GM23338 (cell line): ENCODE data around the gene CAPZB. TPM values are rescaled to one million over a fixed set of nuclear protein-coding genes. Genes with fewer than 3 reads are reported as not detected.

ENCODE experiments used
- ATAC-seq: fragments of 200-7000 bp; cut with Tn5 transposase; 3 replicates; pipeline ENCODE4 v1.9.1; 2020
- DNase-seq: peaks from one replicate; pipeline ENCODE4 v3.0.0-alpha.2; 2015; ENCODE audit warnings: low spot score
- H2AFZ ChIP-seq: fragments of 200-600 bp; sonication (generic); 2 replicates; pipeline ENCODE4 v1.8.0; 2016; ENCODE audit warnings: antibody characterized with exemption, mild to moderate bottlenecking, moderate library complexity
- H3F3A ChIP-seq: fragments of 200-600 bp; sonication (generic); replicated peaks from 2 replicates; pipeline ENCODE4 v1.8.0; 2017; ENCODE audit warnings: antibody characterized with exemption, mixed run types, low read depth
- H3K27ac ChIP-seq: fragments of 200-600 bp; sonication (generic); 2 replicates; pipeline ENCODE4 v1.6.1; 2016; ENCODE audit warnings: low read depth
- H3K27me3 ChIP-seq: fragments of 200-600 bp; sonication (generic); 2 replicates; pipeline ENCODE4 v1.8.0; 2016; ENCODE audit warnings: mild to moderate bottlenecking, mixed run types, moderate library complexity; ENCODE audit not compliant: insufficient read depth
- H3K36me3 ChIP-seq: fragments of 200-600 bp; sonication (generic); 2 replicates; pipeline ENCODE4 v1.8.0; 2016; ENCODE audit warnings: mild to moderate bottlenecking; ENCODE audit not compliant: insufficient read depth
- H3K4me1 ChIP-seq: fragments of 200-600 bp; sonication (generic); 2 replicates; pipeline ENCODE4 v1.8.0; 2016; ENCODE audit warnings: mild to moderate bottlenecking, moderate library complexity; ENCODE audit not compliant: insufficient read depth
- H3K4me2 ChIP-seq: fragments of 200-600 bp; sonication (generic); 2 replicates; pipeline ENCODE4 v1.7.1; 2017; ENCODE audit warnings: mixed run types
- H3K4me3 ChIP-seq: fragments of 200-600 bp; sonication (generic); 2 replicates; pipeline ENCODE4 v1.6.1; 2016; ENCODE audit warnings: mixed run types
- H3K79me2 ChIP-seq: fragments of 200-600 bp; sonication (generic); replicated peaks from 2 replicates; pipeline ENCODE4 v1.8.0; 2017; ENCODE audit warnings: mild to moderate bottlenecking; ENCODE audit not compliant: insufficient read depth
- H3K9me2 ChIP-seq: fragments of 200-600 bp; sonication (generic); 2 replicates; pipeline ENCODE4 v1.8.0; 2017; ENCODE audit not compliant: insufficient read depth
- H4K20me1 ChIP-seq: fragments of 200-600 bp; sonication (generic); replicated peaks from 2 replicates; pipeline ENCODE4 v1.8.0; 2017; ENCODE audit warnings: mild to moderate bottlenecking; ENCODE audit not compliant: insufficient read depth
- H3K27ac Mint-ChIP-seq: 2 replicates; pipeline ENCODE4 v1.8.0; 2020; ENCODE audit warnings: inconsistent platforms, mild to moderate bottlenecking, moderate library complexity, mixed read lengths
- H3K27me3 Mint-ChIP-seq: 3 replicates; pipeline ENCODE4 v1.8.0; 2022; ENCODE audit warnings: low read depth, mild to moderate bottlenecking, moderate library complexity, mixed read lengths, inconsistent platforms; ENCODE audit not compliant: insufficient read depth, poor library complexity
- H3K36me3 Mint-ChIP-seq: 3 replicates; pipeline ENCODE4 v1.8.0; 2021; ENCODE audit warnings: low read depth, mild to moderate bottlenecking, inconsistent platforms, moderate library complexity, mixed read lengths
- H3K4me1 Mint-ChIP-seq: 3 replicates; pipeline ENCODE4 v1.8.0; 2020; ENCODE audit warnings: mild to moderate bottlenecking, inconsistent platforms, mixed read lengths
- H3K4me3 Mint-ChIP-seq: 3 replicates; pipeline ENCODE4 v1.8.0; 2021; ENCODE audit warnings: moderate library complexity, mild to moderate bottlenecking, inconsistent platforms, mixed read lengths
- H3K9me3 Mint-ChIP-seq: 3 replicates; pipeline ENCODE4 v1.8.0; 2020; ENCODE audit warnings: moderate library complexity, mild to moderate bottlenecking, inconsistent platforms, mixed read lengths
- CREB1 ChIP-seq: fragments of 250-450 bp; sonication (Bioruptor Pico); IDR thresholded peaks from 2 replicates; pipeline ENCODE4 v1.5.0; 2020; ENCODE audit warnings: low read depth, mild to moderate bottlenecking, moderate library complexity
- EZH2 ChIP-seq: fragments of 200-600 bp; sonication (generic); IDR thresholded peaks from one replicate; pipeline ENCODE4 v1.8.0; 2017; ENCODE audit warnings: antibody characterized with exemption, mild to moderate bottlenecking, low read depth; ENCODE audit not compliant: unreplicated experiment
- EZH2phosphoT487 ChIP-seq: fragments of 200-600 bp; sonication (generic); IDR thresholded peaks from one replicate; pipeline ENCODE4 v1.8.1; 2018; ENCODE audit warnings: antibody characterized with exemption; ENCODE audit not compliant: unreplicated experiment
- JUNB ChIP-seq: IDR thresholded peaks from one replicate; pipeline ENCODE4 v1.6.1; 2016; ENCODE audit warnings: antibody characterized with exemption; ENCODE audit not compliant: unreplicated experiment
- NANOG ChIP-seq: IDR thresholded peaks from 2 replicates; pipeline ENCODE4 v1.6.1; 2016; ENCODE audit warnings: antibody characterized with exemption, borderline replicate concordance
- STAT1 ChIP-seq: IDR thresholded peaks from one replicate; pipeline ENCODE4 v1.6.1; 2016; ENCODE audit warnings: antibody characterized with exemption; ENCODE audit not compliant: unreplicated experiment
- ZNF114 ChIP-seq: fragments of 250-450 bp; sonication (Bioruptor Pico); IDR thresholded peaks from 2 replicates; pipeline ENCODE4 v1.5.0; 2020; ENCODE audit warnings: mild to moderate bottlenecking, moderate library complexity
- ZNF331 ChIP-seq: fragments of 250-450 bp; sonication (Bioruptor Pico); IDR thresholded peaks from 2 replicates; pipeline ENCODE4 v1.5.0; 2020; ENCODE audit warnings: low read depth, mild to moderate bottlenecking, moderate library complexity
- ZNF462 ChIP-seq: fragments of 250-450 bp; sonication (Bioruptor Pico); IDR thresholded peaks from 2 replicates; pipeline ENCODE4 v1.5.0; 2020; ENCODE audit warnings: mild to moderate bottlenecking, moderate library complexity
- polyA plus RNA-seq: library from polyadenylated mRNA; unstranded; fragments of >200 nt; fragmentation: Nextera tagmentation; extraction: Ambion mirVana; gene quantifications from 2 replicates; pipeline ENCODE4 v1.2.1, GENCODE V29; 2016
- total RNA-seq: library from RNA; depleted of rRNA; stranded (reverse); fragments of >200 nt; shearing (Covaris generic); gene quantifications from 2 replicates; pipeline ENCODE4 v1.2.3, GENCODE V29; 2014
- TF ChIP-seq, protein P1 (sequence below), 2 experiments: fragments of 200-600 bp in 1 of 2; sonication (generic) in 1 of 2; conservative IDR thresholded peaks; 2 replicates each; pipeline versions ENCODE4 v1.5.1 to v1.6.1; 2016 to 2017; ENCODE audit warnings: antibody characterized with exemption in 2 of 2, low read depth in 2 of 2, mild to moderate bottlenecking in 2 of 2, moderate library complexity in 1 of 2

CAPZB gene
- total and polyA plus RNA-seq, 2 experiments from 2014 or later = 195 to 348 TPM

GRCh38 chr1:19475296-19475695, 10.0 kb downstream of the CAPZB start:
- no peak overlapping the region for H2AFZ ChIP-seq
- Mint-ChIP-seq H3K27me3 (peaks cover 2% of the 10 kb centered on the region), H3K27ac (no peak overlapping the region; the same call in 1 of the 2 replicates), H3K4me3 (no peak overlapping the region), H3K36me3 (peaks cover 54% of the 10 kb centered on the region; the same call in 2 of the 3 replicates), H3K4me1 (peaks cover 74% of the 10 kb centered on the region), H3K9me3 (no peaks in the 10 kb centered on the region; the same call in 2 of the 3 replicates)
- H3K4me3 ChIP-seq = no peak overlapping the region
- peaks cover 30% of the 10 kb centered on the region for H3K4me1 ChIP-seq
- H3K27me3 ChIP-seq = no peaks in the 10 kb centered on the region
- no peak overlapping the region for H3K4me2 ChIP-seq
- H3K9me2 ChIP-seq = no peaks in the 10 kb centered on the region
- H3K27ac ChIP-seq = no peak overlapping the region
- 0 out of 2 replicates have a peak, but pooled peaks cover 3% of the 10 kb centered on the region for H3F3A ChIP-seq
- no peaks in the 10 kb centered on the region for H3K36me3 ChIP-seq
- DNase-seq (no peak), ATAC-seq (no peak)
- peaks cover 100% of the 10 kb centered on the region for H3K79me2 ChIP-seq
- peaks cover 95% of the 10 kb centered on the region for H4K20me1 ChIP-seq
- TF ChIP-seq EZH2phosphoT487 (no peak), JUNB (no peak), STAT1 (no peak), CREB1 (CRISPR knock-in tag) (no peak), ZNF331 (no peak), ZNF114 (CRISPR knock-in tag) (no peak), EZH2 (no peak), ZNF462 (CRISPR knock-in tag) (no peak), NANOG (no peak)
- TF ChIP-seq, protein P1, sequence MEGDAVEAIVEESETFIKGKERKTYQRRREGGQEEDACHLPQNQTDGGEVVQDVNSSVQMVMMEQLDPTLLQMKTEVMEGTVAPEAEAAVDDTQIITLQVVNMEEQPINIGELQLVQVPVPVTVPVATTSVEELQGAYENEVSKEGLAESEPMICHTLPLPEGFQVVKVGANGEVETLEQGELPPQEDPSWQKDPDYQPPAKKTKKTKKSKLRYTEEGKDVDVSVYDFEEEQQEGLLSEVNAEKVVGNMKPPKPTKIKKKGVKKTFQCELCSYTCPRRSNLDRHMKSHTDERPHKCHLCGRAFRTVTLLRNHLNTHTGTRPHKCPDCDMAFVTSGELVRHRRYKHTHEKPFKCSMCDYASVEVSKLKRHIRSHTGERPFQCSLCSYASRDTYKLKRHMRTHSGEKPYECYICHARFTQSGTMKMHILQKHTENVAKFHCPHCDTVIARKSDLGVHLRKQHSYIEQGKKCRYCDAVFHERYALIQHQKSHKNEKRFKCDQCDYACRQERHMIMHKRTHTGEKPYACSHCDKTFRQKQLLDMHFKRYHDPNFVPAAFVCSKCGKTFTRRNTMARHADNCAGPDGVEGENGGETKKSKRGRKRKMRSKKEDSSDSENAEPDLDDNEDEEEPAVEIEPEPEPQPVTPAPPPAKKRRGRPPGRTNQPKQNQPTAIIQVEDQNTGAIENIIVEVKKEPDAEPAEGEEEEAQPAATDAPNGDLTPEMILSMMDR (conservative IDR thresholded peaks at IDR 0.05; ENCODE audit: low read depth in 2 of 2) = no peak
